ENCODE measurements around the gene CAMK1D. TPM values are rescaled to one million over a fixed set of nuclear protein-coding genes. Genes with fewer than 3 reads are reported as not detected.

The CAMK1D gene
- total and polyA plus RNA-seq, 2 of the 8 experiments (the other 6 are each of a cell fraction or from before 2014, with no cell fraction given), result 3.5 to 10.6 TPM

- TF ChIP-seq, protein P1, sequence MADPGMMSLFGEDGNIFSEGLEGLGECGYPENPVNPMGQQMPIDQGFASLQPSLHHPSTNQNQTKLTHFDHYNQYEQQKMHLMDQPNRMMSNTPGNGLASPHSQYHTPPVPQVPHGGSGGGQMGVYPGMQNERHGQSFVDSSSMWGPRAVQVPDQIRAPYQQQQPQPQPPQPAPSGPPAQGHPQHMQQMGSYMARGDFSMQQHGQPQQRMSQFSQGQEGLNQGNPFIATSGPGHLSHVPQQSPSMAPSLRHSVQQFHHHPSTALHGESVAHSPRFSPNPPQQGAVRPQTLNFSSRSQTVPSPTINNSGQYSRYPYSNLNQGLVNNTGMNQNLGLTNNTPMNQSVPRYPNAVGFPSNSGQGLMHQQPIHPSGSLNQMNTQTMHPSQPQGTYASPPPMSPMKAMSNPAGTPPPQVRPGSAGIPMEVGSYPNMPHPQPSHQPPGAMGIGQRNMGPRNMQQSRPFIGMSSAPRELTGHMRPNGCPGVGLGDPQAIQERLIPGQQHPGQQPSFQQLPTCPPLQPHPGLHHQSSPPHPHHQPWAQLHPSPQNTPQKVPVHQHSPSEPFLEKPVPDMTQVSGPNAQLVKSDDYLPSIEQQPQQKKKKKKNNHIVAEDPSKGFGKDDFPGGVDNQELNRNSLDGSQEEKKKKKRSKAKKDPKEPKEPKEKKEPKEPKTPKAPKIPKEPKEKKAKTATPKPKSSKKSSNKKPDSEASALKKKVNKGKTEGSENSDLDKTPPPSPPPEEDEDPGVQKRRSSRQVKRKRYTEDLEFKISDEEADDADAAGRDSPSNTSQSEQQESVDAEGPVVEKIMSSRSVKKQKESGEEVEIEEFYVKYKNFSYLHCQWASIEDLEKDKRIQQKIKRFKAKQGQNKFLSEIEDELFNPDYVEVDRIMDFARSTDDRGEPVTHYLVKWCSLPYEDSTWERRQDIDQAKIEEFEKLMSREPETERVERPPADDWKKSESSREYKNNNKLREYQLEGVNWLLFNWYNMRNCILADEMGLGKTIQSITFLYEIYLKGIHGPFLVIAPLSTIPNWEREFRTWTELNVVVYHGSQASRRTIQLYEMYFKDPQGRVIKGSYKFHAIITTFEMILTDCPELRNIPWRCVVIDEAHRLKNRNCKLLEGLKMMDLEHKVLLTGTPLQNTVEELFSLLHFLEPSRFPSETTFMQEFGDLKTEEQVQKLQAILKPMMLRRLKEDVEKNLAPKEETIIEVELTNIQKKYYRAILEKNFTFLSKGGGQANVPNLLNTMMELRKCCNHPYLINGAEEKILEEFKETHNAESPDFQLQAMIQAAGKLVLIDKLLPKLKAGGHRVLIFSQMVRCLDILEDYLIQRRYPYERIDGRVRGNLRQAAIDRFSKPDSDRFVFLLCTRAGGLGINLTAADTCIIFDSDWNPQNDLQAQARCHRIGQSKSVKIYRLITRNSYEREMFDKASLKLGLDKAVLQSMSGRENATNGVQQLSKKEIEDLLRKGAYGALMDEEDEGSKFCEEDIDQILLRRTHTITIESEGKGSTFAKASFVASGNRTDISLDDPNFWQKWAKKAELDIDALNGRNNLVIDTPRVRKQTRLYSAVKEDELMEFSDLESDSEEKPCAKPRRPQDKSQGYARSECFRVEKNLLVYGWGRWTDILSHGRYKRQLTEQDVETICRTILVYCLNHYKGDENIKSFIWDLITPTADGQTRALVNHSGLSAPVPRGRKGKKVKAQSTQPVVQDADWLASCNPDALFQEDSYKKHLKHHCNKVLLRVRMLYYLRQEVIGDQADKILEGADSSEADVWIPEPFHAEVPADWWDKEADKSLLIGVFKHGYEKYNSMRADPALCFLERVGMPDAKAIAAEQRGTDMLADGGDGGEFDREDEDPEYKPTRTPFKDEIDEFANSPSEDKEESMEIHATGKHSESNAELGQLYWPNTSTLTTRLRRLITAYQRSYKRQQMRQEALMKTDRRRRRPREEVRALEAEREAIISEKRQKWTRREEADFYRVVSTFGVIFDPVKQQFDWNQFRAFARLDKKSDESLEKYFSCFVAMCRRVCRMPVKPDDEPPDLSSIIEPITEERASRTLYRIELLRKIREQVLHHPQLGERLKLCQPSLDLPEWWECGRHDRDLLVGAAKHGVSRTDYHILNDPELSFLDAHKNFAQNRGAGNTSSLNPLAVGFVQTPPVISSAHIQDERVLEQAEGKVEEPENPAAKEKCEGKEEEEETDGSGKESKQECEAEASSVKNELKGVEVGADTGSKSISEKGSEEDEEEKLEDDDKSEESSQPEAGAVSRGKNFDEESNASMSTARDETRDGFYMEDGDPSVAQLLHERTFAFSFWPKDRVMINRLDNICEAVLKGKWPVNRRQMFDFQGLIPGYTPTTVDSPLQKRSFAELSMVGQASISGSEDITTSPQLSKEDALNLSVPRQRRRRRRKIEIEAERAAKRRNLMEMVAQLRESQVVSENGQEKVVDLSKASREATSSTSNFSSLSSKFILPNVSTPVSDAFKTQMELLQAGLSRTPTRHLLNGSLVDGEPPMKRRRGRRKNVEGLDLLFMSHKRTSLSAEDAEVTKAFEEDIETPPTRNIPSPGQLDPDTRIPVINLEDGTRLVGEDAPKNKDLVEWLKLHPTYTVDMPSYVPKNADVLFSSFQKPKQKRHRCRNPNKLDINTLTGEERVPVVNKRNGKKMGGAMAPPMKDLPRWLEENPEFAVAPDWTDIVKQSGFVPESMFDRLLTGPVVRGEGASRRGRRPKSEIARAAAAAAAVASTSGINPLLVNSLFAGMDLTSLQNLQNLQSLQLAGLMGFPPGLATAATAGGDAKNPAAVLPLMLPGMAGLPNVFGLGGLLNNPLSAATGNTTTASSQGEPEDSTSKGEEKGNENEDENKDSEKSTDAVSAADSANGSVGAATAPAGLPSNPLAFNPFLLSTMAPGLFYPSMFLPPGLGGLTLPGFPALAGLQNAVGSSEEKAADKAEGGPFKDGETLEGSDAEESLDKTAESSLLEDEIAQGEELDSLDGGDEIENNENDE (IDR thresholded peaks at IDR 0.05; ENCODE audit: insufficient replicate concordance, low read length), result no peak
- TF ChIP-seq TEAD4 (IDR thresholded peaks at IDR 0.05; ENCODE audit: low read depth, low read length) (no peak), GABPA (IDR thresholded peaks at IDR 0.05; ENCODE audit: borderline replicate concordance, insufficient read depth, low read length) (no peak), TCF12 (IDR thresholded peaks at IDR 0.05; ENCODE audit: low read depth, low read length) (no peak), RNF2 (IDR thresholded peaks at IDR 0.05; ENCODE audit: borderline replicate concordance, low read depth, low read length, missing control alignments, poor library complexity, severe bottlenecking) (no peak)
Measured at GRCh38 chr10:12587451-12587888, 238.1 kb downstream of the CAMK1D start (continued).

All from H1 (cell line).